Spleen (tissue), 7 donors: ENCODE data around the gene MAPK4.
"Not testable (repeated sequence)": the region's sequence is repeated elsewhere in the genome, so short reads cannot be mapped to it uniquely, and the experiment has no call there.

Experiments
- POLR2A ChIP-seq, 3 donors: fragments of 450-650 bp; IDR thresholded peaks; one replicate each; pipeline ENCODE4 v1.5.1; 2017; ENCODE audit warnings: antibody characterized with exemption in 3 of 3, mild to moderate bottlenecking in 1 of 3
- POLR2AphosphoS5 ChIP-seq, 3 donors: sonication (generic); formaldehyde crosslinking; IDR thresholded peaks; one replicate each; pipeline ENCODE4 v1.5.1; 2017; ENCODE audit warnings: antibody characterized with exemption in 3 of 3
- TF ChIP-seq, protein P1 (sequence below), 11 experiments: fragments of 200-600 bp in 7 of 11; fragments of 450-650 bp in 4 of 11; sonication (generic) in 4 of 11; IDR thresholded peaks in 8 of 11; conservative IDR thresholded peaks in 3 of 11; 1 replicate in 7 of 11; 2 replicates in 4 of 11; pipeline versions ENCODE4 v1.4.0 to v1.8.0; 2016 to 2021; ENCODE audit warnings: antibody characterized with exemption in 11 of 11, inconsistent platforms in 4 of 11, mild to moderate bottlenecking in 1 of 11
- donor health status: DM: no; HTN: no; CAD: no; lungs with moderate emphysema.
- donor health status: DM: no; HTN: no; CAD: no.
- donor health status: DM: no; HTN: no; CAD: no.

DNA sequence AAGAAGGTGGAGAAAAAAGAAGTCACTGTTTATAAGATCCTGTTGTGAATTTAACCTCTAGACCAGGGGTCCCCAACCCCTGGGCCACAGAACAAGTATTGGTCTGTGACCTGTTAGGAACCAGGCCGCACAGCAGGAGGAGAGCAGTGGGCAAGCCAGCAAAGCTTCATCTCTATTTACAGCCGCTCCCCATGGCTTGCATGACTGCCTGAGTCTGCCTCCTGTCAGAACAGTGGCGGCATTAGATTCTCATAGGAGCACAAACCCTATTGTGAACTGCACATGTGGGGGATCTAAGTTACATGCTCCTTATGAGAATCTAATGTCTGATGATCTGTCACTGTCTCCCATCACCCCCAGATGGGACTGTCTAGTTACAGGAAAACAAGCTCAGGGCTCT, 13.3 kb downstream of the MAPK4 start:
- TF ChIP-seq, protein P1, sequence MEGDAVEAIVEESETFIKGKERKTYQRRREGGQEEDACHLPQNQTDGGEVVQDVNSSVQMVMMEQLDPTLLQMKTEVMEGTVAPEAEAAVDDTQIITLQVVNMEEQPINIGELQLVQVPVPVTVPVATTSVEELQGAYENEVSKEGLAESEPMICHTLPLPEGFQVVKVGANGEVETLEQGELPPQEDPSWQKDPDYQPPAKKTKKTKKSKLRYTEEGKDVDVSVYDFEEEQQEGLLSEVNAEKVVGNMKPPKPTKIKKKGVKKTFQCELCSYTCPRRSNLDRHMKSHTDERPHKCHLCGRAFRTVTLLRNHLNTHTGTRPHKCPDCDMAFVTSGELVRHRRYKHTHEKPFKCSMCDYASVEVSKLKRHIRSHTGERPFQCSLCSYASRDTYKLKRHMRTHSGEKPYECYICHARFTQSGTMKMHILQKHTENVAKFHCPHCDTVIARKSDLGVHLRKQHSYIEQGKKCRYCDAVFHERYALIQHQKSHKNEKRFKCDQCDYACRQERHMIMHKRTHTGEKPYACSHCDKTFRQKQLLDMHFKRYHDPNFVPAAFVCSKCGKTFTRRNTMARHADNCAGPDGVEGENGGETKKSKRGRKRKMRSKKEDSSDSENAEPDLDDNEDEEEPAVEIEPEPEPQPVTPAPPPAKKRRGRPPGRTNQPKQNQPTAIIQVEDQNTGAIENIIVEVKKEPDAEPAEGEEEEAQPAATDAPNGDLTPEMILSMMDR (IDR thresholded peaks at IDR 0.05 in 8 of 11, conservative IDR thresholded peaks at IDR 0.05 in 3 of 11): not testable (repeated sequence)
- not testable (repeated sequence) for TF ChIP-seq POLR2A, POLR2AphosphoS5 (IDR thresholded peaks at IDR 0.05)
